HG02571 (cell line): ENCODE data around the gene CASR.
A peak's percentile ranks its signal among the peaks of the same experiment; 100 is the strongest.

Source experiments
- ATAC-seq: cut with Tn5 transposase; IDR thresholded peaks from one replicate; pipeline ENCODE4 v1.9.1; 2021; ENCODE audit warnings: mild to moderate bottlenecking, moderate library complexity; ENCODE audit not compliant: unreplicated experiment

The CASR gene

GRCh38 chr3:122213650-122214049 lies 30.2 kb downstream of the CASR start:
- ATAC-seq, result no peak

GRCh38 chr3:122214711-122215110 lies 31.2 kb downstream of the CASR start:
- ATAC-seq, result no peak

- ATAC-seq, result no peak
These were observed 32.3 kb downstream of the CASR start for GRCh38 chr3:122215592-122216298.

- no peak for ATAC-seq
These were observed 34.4 kb downstream of the CASR start for GRCh38 chr3:122217901-122218300.

GRCh38 chr3:122219242-122219872 lies 35.9 kb downstream of the CASR start:
- no peak for ATAC-seq

- no peak for ATAC-seq
These were observed 43.7 kb downstream of the CASR start for GRCh38 chr3:122227036-122227781.

- no peak for ATAC-seq
These were observed 46.7 kb downstream of the CASR start for GRCh38 chr3:122230174-122230573.

- no peak for ATAC-seq
These were observed 48.1 kb downstream of the CASR start for GRCh38 chr3:122231465-122232157.

- ATAC-seq, result no peak
These were observed 49.0 kb downstream of the CASR start for GRCh38 chr3:122232485-122232884.

GRCh38 chr3:122233101-122233952 lies 49.9 kb downstream of the CASR start:
- ATAC-seq, result peak; percentile 60

- ATAC-seq, result no peak
These were observed 50.6 kb downstream of the CASR start for GRCh38 chr3:122234117-122234516.

GRCh38 chr3:122235147-122235546 lies 51.7 kb downstream of the CASR start:
- ATAC-seq, result peak; percentile 50

GRCh38 chr3:122239112-122239511 lies 55.6 kb downstream of the CASR start:
- ATAC-seq, result no peak

- ATAC-seq, result no peak
These were observed 62.2 kb downstream of the CASR start for GRCh38 chr3:122245513-122246174.

GRCh38 chr3:122246199-122246598 lies 62.7 kb downstream of the CASR start:
- no peak for ATAC-seq

GRCh38 chr3:122247087-122247824 lies 63.8 kb downstream of the CASR start:
- ATAC-seq, result no peak

GRCh38 chr3:122247825-122248185 lies 64.3 kb downstream of the CASR start:
- ATAC-seq, result no peak

GRCh38 chr3:122251428-122251827 lies 68.0 kb downstream of the CASR start:
- ATAC-seq, result no peak

- ATAC-seq, result no peak
These were observed 70.1 kb downstream of the CASR start for GRCh38 chr3:122253581-122253980.
